Epithelial cell of alveolus of lung (primary cell): ENCODE data around the gene SOCS2. TPM values are rescaled to one million over a fixed set of nuclear protein-coding genes. Genes with fewer than 3 reads are reported as not detected.

Source experiments
- total RNA-seq: library from RNA; depleted of rRNA; stranded (reverse); fragments of >200 nt; gene quantifications from 2 replicates; pipeline ENCODE4 v1.2.1, GENCODE V29; 2015

SOCS2 gene, protein sequence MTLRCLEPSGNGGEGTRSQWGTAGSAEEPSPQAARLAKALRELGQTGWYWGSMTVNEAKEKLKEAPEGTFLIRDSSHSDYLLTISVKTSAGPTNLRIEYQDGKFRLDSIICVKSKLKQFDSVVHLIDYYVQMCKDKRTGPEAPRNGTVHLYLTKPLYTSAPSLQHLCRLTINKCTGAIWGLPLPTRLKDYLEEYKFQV
- 17.3 and 34.9 TPM in 2 replicates for total RNA-seq

DNA sequence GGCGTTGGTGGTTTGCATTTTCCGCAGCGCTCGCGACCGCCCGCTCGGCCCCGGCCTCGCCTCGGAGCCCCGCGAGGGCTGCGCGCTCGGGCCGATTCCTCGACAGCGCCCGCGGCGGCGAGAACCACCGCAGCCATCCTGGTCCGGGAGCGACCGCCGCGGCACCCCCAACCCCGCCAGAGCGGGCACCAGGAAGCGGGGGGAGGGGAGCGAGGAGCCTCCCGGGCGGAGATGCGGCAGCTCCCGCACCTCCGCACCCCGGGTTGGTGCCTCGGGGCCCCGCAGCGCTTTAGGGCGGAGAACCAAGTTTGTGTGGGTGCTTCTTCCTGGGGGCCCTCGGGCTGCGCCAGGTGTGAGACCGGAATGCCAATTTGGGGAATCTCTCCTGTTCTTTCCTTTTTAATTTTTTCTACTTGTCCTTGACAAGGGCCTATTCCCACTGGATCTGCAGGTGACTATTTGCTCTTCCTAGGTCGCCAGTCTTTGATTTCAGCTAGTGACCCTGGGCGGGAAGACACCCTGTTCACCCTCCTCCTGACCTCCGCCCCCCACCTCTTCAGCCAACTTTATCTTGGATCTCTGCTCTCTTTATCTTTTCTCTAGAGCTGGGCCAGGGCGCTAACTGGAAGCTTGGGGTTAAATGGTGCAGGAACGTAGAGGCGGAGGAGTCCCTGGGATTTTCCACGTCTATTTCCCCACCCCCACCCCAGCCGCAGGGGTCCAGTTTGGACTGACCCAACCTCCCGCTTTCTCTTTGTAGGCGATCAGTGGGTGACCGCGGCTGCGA is at the start of gene SOCS2:
SOCS2 (plus strand) TSS at position 751 of the 787 bp plus-strand sequence. CDS start 223 bp downstream, outside the sequence.

Other genes with a start within 250 kb of the SOCS2 start
- gene NUDT4, start 194.8 kb upstream of the SOCS2 start, total RNA-seq: 42.7 and 70.6 TPM in 2 replicates
- 40.3 and 92.1 TPM in 2 replicates for gene UBE2N, start 130.7 kb upstream of the SOCS2 start, total RNA-seq
- 50.2 and 63.1 TPM in 2 replicates for gene MRPL42, start 105.2 kb upstream of the SOCS2 start, total RNA-seq
- 17.2 and 21.3 TPM in 2 replicates for gene CRADD, start 104.7 kb downstream of the SOCS2 start, total RNA-seq